SH-SY5Y (cell line): ENCODE measurements around the gene SH2D1B.

Source experiments
- GATA2 ChIP-seq: IDR thresholded peaks from 2 replicates; pipeline ENCODE4 v1.6.1; 2011; ENCODE audit warnings: mild to moderate bottlenecking, low read depth, low read length
- GATA3 ChIP-seq: IDR thresholded peaks from 2 replicates; pipeline ENCODE4 v1.6.1; 2011; ENCODE audit warnings: low read depth, mild to moderate bottlenecking, low read length, moderate library complexity

Gene SH2D1B

DNA sequence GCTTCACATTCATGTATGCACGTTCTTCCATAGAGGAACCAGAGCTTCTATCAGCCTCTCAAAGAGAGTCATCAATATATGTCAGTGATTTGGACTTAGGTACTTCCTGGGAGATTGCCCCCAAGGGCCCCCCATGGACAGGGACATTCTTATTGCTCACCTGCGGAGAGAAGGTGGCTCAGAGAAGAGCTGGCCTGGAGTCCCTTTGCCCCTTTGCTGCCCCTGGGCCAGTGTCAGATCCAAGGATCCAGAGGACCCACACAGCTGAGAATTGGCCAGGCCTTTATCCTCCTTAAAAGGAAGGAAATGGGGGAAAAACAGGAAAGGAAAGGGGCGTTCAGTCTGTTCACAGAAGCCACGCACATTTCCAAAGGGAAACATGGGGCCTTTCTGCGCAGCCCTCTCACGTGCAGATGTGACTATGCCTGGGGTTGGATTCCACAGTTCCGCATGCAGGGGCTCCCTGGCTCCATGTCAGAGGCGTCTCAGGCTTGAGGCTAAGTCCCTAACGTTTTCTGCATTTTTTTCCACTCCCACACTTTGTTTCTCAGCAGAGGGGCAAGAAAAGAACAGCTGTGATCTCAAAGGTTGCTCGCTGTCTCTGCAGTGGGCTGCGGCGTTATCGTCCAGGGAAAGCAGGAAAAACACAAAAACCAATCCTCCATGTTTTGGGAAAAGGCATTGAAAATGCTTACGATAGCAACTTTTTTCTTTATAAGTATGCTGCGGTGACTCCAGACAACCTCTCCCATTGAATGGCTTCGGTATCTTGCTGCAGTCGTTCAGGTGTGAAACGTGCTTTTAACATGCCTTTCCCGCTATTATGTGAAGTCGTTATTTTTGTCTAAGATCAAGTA lies 24.5 kb downstream of the SH2D1B start:
- TF ChIP-seq GATA2: no peak
- no peak for TF ChIP-seq GATA3

DNA sequence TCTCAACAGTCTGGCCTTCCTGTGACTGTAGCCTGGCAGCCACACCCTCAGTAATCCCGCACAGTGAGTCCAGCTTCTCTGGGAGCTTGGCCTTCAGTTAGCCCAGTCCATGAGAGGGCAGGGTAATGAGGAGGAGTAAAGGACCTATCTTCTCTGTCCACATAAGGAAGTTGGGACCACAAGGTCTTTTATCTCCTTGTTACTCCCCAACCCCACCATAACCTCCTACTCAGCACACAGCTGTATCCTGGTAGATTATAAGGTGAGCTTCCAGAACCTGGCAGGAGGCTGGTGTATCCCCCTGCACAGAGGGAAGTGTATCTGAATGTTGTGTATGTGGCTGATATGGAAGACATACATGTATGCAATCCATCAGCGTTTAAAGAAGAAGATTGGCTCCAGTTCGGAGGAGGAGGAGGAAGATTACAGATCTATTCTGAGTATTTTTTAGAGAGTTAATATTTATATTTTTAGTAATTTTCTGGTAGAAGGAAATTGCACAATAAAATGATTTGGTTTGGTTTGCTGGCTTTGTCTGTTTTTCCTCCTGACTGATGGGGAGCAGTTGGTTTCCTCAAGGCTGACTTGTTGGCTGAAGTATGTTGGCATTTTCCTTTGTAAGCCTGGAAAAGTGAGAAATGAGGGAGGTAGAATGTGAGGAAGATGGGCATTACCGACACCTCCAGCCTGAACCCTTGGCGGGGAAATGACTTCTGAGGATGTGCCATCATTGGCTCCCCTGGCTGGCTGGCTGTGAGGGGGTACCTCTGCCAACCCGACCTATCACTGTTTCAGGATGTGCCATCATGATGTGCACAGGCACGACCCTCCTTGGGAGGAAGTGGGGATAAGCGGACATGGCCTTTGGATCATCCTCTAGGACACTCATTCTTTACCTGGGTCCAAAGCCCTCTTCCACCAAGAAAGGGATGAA lies 25.4 kb downstream of the SH2D1B start:
- TF ChIP-seq GATA2 (no peak), GATA3 (no peak)

DNA sequence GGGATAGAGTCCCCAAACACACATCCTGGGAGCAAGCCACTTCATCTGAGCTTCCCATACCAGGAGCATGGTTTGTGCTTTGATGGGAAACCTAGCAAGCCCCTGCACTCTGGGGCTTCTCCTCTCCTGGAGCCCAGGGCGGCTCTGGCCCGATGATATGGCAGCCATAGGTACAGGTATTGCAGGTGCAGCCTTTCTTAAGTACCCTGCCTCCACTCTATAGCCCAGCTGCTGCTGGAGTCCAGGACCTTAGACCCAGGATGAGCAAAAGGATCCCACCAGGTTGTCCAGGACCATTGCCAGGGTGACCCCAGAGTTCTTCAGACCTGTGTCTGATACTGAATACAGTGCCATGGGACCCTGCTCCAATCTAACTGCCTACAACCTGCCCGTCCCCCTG lies 26.2 kb downstream of the SH2D1B start:
- TF ChIP-seq GATA2 (no peak), GATA3 (no peak)

DNA sequence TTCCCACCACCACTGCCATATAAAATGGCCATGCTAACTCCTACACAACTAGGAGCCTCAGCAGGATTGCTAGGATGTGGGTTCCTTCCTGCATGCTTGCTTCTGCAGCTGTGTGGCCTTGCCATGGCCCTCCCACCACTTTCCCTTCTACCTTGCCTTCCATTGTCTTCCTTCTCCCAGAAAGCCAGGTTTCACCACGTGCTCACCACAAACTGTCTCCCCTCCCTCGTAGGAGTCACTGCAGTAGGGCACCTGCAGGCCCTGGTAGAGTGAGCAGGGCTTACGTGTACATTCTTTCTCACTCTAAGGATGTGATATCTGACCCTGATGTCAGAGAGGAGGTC lies 26.7 kb downstream of the SH2D1B start:
- TF ChIP-seq GATA2 (no peak), GATA3 (no peak)

DNA sequence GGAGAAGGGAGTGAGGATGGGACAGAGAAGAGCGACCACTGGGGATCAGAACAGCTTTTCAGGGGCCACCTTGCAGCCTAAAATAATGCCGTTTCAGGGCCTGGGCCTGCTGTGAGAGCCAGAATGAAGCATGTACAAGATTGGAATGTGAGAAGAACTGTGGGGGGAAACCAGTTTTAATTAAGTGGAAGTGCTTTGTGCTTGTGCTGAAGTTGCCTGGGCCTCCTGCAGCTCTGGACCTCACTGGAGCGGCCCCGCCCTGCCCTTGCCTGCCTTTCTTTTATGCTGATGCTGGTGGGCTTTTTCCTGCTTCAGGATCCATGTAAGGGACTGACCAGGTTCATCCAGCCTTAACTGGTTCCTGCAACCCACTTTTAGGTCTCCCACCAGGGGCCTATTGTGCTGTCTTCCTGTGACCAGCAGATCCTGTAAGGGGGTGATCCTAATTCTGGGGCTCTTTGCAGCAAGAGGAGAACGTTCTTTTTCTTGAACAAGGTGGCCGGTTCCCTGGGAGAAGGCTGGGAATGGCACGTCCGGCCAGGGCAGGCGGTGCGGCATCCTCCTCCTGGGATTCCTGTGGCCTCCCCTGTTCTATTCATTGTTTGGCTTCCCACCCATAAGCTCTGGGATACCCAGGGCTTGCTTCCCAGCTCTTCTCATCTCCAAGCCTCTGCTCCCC lies 27.2 kb downstream of the SH2D1B start:
- TF ChIP-seq GATA2 (no peak), GATA3 (no peak)

DNA sequence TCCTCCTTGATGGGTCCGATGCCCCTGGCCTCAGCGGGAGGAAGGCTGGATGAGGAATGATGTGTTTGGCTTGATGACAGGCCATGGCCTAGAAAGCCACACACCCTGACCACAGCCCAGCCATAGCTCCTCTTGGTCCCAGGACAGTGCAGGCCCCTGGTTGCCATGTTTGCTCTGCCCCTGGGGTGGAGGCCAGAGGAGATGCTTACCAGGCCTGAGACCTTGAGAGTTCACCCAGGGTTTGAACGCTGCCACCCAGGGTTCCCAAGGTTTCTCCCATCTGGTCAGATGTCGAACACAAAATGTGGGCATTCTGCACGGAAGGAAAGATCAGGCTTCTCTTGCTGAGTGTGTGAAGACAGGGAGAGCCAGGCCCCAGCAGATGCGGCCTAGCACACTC lies 27.8 kb downstream of the SH2D1B start:
- TF ChIP-seq GATA3 (no peak), GATA2 (no peak)

DNA sequence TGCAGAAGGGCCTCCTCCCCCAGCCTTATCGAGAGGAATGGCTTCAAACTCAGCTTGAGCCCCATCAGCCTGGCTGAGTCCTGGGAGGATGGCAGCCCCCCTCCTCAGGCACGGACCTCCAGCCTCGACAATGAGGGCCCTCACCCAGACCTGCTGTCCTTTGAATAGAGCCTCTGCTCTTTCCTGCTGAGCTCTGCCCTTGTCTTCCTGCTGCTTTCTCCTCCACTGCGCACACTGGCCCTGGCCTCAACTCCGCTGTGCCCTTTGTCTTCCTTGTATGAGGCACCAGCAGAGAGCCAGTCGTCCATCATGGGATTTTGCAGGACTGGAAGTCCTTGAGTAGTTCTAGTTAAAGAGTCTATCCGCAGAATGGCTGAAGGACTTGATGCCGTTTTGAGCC lies 28.4 kb downstream of the SH2D1B start:
- TF ChIP-seq GATA2 (no peak), GATA3 (no peak)

DNA sequence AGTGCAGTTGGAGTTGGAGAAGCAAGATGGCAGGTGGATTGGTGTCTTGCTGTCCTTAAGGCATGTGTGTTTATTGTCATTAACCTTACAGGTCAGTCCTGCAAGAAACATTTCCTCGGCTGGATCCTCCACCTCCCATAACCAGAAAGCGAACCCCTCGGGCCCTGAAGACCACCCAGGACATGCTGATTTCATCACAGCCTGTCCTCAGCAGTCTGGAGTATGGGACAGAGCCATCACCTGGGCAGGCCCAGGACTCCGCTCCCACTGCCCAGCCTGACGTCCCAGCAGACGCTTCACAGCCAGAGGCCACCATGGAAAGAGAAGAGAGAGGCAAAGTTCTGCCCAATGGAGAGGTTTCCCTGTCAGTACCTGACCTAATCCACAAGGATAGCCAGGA lies 28.8 kb downstream of the SH2D1B start:
- no peak for TF ChIP-seq GATA3
- no peak for TF ChIP-seq GATA2

DNA sequence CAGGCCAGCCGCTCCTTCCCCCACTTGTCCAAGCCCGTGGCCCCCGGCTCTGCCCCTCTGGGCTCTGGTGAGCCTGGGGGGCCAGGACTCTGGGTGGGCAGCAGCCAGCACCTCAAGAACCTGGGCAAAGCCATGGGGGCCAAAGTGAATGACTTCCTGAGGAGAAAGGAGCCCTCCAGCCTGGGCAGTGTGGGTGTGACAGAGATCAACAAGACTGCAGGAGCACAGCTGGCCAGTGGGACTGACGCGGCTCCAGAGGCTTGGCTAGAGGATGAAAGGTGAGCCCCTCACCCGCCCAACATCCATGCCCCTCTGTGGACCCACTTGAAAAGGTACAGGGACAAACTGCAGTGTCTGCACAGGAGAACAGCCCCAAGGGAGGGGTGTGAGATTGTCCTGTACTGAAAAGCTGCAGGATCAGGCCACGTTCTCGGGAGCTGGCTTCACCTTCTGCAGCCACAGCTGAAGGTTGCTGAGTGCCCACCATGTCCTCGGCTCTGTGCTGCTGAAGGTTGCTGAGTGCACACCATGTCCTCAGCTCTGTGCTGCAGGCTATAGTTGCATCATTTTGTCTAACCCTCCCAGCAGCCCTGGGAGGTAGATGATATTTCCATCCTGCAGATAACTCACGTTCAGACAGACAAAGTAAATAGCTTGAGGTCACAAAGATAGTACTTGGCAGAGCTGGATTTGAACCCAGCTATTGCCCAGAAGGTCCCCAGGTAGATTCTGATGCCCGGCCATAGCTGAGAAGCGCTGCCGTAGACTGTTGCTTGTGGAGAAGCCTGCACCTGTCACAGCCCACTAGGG lies 29.8 kb downstream of the SH2D1B start:
- TF ChIP-seq GATA2 (no peak), GATA3 (no peak)

DNA sequence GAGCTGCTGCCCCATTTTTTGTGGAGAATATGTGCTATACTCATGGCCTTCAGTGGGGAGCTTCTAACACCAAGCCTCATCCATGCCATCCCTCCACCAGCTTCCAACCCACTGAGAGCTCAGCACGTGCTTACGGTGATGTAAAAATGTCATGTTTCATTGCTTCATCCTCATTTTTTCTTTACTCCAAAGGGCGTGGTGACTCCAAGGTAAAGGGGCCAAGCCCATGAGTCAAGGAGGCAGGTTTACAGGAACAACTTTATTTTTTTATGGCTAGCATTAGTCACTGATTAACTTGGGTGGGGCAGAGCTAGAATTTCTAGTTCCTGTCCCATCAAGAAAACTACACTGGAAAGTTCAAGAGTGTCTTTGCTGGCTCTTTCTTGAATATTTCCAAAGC lies 30.6 kb downstream of the SH2D1B start, which contains the start of gene C1orf226:
Gene C1orf226, plus strand, starts transcription at position 346 of the 400 bp plus-strand sequence. CDS start 174 bp downstream, outside the sequence.
- TF ChIP-seq GATA3: no peak
- TF ChIP-seq GATA2: no peak

DNA sequence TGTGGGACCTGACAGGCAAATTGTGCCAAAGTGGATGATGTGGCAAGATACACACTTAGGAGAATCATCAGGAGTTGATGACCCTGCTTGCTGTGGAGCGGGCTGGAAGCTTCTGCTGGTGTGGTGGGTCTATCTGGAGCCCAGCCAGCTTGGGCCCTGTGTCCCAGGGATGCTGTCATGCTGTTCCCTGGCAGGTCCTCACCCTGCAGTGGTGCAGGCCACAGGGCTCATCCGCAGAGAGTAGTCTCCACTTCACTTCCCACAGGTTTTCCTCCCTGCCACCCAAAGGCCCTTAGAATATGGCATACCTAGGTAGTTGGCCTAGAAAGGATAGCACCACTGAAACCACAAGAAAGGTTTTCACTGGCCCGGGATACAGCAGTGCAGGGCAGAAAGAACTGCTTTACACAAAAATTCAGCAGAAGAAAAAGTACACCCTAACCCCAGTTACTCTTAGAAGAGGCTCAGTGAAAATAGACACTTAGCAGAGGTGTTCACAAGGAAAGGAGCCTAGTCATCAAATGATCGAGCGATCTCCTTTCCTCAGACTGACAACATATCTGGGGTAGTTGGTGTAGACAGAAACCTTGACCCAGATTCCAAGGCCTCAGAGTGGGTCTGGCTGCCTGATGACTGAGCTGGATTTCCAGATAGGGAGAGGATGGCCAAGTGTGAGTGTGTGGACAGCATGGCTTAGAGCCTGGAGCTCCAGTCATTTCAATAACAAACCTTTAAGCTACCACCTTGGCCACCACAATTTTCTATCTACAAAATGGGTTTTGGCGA lies 31.7 kb downstream of the SH2D1B start:
- TF ChIP-seq GATA3: no peak
- TF ChIP-seq GATA2: no peak

DNA sequence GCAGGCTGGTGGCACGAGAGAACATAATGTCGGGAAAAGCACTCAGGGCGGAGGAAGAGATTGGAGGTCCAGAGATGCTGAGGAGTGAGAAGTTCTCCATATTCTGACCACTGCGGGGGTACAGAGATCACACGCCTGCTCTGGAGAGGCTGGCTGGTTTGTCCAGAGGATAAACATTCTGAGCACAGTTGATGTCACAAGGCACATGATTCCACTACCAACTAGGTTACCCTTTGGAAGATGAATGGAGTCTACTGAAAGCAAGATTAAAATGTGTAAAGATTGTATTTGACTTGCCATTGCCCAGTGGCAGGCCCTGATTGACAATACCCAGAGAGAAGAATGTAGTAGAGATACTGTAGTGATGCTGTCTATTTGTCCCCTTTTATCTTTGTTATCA lies 35.2 kb downstream of the SH2D1B start, which contains the start of gene SPATA46:
Gene SPATA46, minus strand, starts transcription at position 164 of the 400 bp plus-strand sequence. Its CDS starts 64 bp downstream, at position 100.
- TF ChIP-seq GATA3 (no peak; the same call in 1 of the 2 replicates), GATA2 (no peak)
